Activated T-cell treated with anti-CD3 and anti-CD28 coated beads for 1 hour (primary cell): ENCODE results near the gene CRTAC1.
"Not testable (repeated sequence)": the region's sequence is repeated elsewhere in the genome, so short reads cannot be mapped to it uniquely, and the experiment has no call there.

Experiments
- DNase-seq: peaks from one replicate; pipeline ENCODE4 v3.0.0-alpha.2; 2020; ENCODE audit warnings: low read depth

Gene CRTAC1

DNA sequence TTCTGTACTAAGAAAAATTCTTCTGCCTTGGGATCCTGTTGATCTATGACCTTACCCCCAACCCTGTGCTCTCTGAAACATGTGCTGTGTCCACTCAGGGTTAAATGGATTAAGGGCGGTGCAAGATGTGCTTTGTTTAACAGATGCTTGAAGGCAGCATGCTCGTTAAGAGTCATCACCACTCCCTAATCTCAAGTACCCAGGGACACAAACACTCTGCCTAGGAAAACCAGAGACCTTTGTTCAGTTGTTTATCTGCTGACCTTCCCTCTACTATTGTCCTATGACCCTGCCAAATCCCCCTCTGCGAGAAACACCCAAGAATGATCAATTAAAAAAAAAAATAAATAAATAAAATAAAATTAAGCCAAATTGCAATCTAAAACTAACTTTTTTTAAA, 188.3 kb downstream of the CRTAC1 start:
- DNase-seq = not testable (repeated sequence)

- DNase-seq = not testable (repeated sequence)
These were observed 189.3 kb downstream of the CRTAC1 start for GRCh38 chr10:97841166-97841565.

DNA sequence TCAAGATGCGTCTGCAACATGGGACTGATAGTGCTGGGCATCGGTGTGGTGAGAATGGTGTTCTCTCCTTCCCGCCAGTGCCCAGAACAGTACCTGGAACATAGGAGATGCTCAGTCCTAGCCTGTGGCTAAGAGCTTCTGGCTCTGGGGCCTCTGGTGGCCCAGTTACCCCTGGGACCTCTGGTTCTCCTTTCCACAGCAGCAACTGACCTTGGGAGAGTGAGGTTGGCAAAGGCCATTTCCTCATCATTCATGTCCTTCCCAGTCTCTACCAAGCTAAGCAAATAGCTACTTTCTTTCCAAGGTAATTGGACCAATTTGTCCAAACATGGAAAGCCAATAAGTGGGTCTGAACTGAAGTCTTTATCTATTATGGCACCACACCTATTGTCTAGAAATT, 192.3 kb downstream of the CRTAC1 start:
- no peak for DNase-seq

DNA sequence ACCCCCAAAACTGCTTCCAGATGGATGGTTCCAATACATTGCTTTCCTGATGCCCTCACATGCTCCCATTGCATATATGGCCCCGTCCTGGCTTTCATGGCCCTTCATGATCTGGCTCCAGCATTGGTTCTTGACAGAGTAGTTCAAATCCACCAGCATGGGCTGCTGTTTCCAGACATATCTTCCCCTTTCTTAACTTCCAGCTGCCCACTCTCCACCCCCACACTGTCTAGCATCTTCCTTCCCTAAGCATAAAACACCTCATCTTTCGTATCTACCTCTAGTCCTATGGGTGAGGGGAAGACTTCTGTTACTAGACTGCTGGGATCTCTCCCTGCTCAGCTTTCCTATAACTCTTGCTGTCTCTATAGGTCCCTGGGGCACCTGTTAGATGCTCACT, 194.0 kb downstream of the CRTAC1 start:
- no peak for DNase-seq

- DNase-seq = no peak
These were observed 199.2 kb downstream of the CRTAC1 start for GRCh38 chr10:97831259-97831658.

- no peak for DNase-seq
These were observed 200.4 kb downstream of the CRTAC1 start for GRCh38 chr10:97830064-97830463.

GRCh38 chr10:97828721-97829120, 201.7 kb downstream of the CRTAC1 start:
- DNase-seq = no peak

DNA sequence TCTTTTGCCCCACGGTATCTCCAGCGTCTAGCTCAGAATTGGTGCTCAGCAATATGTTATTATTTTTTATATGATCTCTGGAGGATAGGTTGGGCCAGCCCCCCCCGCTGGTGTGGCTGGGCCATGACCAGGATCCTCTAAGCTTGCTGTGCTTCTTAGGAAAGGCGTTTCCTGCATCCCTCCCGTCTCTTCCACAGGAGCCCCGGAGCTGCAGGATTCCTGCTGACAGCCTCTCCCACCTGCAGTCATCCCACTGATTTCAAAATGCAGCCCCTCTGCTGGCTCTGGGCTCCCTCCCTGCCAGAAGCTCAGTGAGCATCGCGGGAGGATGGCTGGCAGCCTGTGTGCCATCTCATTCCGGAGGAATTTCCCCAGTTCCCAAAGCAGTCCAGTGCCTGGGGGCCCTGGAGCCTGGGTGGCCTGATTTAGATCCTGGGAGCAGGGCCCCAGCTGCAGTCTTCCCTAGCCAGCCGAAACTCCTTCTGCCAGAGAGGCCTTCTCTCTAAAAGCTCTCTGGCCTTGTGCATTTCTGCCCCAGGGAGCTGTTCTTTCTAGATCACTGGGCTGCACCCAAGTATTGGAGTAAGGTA, 202.6 kb downstream of the CRTAC1 start:
- no peak for DNase-seq

DNA sequence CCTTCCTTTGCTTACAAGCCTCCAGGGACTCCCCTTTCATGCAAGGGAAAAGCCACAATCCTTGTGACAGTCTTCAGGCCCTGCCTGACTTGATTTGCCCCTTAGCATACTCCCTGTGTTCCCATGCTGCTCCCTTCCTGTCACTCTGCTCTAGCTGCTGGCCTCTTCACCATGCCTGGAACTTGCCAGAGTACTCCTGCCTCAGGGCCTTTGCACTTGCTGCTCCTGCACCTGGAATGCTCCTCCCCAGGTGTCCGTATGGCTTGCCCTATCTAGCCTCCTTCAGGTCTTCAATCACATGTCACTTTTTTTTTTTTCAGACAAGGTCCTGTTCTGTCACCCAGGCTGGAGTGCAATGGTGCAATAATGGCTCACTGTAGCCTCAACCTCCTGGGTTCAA, 203.5 kb downstream of the CRTAC1 start:
- no peak for DNase-seq

DNA sequence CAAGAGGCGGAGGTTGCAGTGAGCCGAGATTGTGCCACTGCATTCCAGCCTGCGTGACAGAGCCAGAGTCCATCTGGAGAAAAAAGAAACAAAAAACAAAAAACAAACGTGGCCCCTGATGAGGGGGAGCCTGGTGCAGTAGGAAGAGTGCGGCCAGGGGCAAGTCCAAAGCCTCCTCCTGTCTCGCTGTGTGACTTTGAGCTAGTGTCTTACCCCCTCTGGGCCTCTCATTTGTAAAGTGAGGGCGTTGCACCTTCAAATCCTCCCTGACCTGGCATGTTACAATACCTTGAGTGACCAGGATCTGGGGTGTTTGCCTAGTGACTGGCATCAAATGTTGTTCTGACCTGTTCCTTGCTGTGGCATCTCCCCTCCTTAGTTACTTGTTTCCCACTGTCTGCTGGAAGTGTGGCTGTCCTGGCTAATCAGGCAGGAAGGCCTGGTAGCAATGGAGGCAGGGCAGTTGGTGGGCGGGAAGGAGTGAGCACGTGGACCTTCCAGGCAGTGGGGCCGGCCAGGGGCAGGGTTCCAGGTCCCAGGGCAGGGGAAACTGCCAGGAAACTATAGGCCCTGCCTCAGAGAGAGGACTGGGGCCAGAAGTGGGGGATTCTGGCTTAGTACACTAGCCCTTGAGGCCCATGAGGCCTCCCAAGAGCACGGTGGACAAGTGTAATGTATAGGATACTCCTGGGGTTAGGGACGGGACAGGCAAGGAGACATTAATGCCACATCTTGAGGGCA, 205.2 kb downstream of the CRTAC1 start:
- no peak for DNase-seq

DNA sequence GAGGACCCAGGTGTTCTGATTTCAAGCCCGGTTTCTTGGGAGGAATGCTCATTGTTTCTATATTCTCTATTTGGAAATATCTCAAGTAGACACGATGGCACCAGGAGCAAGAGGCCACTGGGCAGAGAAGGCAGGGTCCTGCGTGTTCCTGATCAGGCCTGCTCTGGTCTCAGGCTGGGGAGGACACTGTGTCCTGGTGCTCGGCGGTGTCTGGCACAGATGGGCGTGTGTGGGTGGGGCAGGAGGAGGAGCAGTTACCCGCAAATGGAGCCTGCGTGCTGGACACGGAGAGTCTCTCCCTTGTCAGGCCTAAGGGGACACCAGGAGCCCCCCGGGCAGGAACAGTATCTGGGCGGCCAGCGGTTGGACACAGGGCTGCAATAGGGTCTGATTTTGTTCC, 206.7 kb downstream of the CRTAC1 start:
- no peak for DNase-seq

DNA sequence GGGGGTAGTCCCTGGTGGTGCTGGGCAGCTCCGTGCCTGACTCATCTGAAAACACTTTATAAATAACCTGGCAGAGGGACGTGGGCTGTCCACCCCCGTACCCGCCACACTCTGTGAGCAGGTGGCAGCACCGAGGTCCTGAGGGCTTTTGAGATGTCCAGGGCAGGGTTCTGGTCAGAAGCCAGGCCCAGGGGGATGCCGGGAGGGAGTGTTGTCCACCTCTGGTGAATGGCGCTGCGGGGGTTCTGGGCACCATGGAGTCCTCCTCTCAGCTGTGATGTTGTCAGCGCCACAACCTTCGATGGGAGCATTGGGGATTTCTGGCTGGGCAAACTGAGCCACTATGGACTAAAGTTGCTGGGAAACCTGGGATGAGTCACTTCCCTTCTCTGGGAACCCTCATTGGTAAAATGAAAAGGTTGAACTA, 208.1 kb downstream of the CRTAC1 start:
- no peak for DNase-seq

DNA sequence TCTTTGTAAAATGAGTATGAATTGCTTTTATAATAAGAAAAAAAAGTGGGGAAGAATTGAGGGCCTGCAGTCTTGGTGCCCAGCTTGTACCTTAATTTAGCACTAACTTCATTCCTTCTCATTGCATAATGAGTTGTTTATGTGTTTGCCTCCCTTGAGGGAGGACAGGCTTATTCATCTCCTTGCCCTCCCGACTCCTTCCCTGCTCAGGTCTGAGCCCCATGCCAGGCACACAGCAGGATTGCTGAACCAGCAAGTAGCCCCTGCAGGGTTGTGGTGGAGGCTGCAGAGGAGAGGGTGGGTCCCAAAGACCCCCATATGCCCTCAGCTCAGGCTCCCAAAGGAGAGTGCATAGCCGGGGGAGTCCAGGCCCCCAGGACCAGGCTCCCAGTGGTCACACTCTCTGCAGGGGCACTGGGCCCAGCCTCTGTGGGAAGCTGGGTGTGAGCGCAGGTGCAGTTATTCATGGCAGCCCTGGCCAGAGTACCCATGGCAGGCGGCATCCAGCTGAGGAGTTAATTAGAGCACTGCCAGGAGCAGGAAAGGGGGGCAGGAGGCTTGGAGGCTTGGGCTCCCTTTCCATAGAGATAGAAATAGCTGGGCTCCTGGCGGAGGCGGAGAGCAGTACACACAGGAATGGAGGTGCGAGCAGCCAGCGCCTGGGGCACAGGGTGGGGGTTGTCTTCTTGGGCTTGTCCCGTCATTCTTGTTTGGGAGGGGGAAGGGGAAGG, 208.9 kb downstream of the CRTAC1 start:
- DNase-seq = no peak

DNA sequence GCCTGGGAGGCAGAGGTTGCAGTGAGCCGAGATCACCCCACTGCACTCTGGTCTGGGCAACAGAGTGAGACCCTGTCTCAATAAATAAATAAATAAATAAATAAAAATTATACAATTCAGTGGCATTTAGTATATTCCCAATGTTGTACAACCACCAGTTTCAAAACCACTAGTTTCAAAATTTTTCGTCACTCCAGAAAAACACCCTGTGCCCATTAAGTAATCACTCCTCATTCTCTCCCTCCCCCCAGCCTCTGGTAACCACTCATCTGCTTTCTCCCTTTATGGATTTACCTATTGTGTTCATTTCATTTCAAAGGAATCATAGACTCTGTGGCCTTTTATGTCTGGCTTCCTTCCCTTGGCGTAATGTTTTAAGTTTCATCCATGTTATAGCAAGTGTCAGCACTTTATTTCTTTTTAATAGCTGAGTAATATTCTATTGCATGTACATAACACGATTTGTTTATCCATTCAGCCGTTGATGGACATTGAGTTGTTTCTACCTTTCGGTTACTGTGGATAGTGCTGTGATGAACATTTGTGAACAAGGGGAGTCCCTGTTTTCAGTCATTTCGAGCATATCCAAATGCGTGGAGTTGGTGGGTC, 210.2 kb downstream of the CRTAC1 start:
- no peak for DNase-seq

- DNase-seq = no peak
These were observed 211.8 kb downstream of the CRTAC1 start for GRCh38 chr10:97818572-97818971.

- DNase-seq = no peak
These were observed 213.8 kb downstream of the CRTAC1 start for GRCh38 chr10:97816609-97817008.
